ENCODE measurements around the gene HELT. TPM values are rescaled to one million over a fixed set of nuclear protein-coding genes. Genes with fewer than 3 reads are reported as not detected.

Gene HELT
- total and polyA plus RNA-seq, 4 donors, result not detected

- WGBS (ENCODE audit: insufficient coverage), result under 1% methylated on average over 29 of the region's 34 CpGs
- Histone ChIP-seq H3K36me3 (ENCODE audit: control insufficient read depth, insufficient read depth, low read length) (no peaks in the 10 kb centered on the region), H3K4me3 (ENCODE audit: low read depth, low read length) (no peak overlapping the region), H3K27me3 (ENCODE audit: control insufficient read depth, insufficient read depth, low read length) (peaks cover 98% of the 10 kb centered on the region), H3K27ac (ENCODE audit: low read depth, low read length) (no peak overlapping the region), H3K4me1 (ENCODE audit: control insufficient read depth, insufficient read depth, low read length) (peaks cover 38% of the 10 kb centered on the region), H3K9me3 (ENCODE audit: control insufficient read depth, insufficient read depth, low read length) (no peaks in the 10 kb centered on the region)
- DNase-seq (ENCODE audit: low read depth in 4 of 6, low spot score in 6 of 6), result peak in 1 of 6 donors; percentile 28
These were observed 1.1 kb upstream of the HELT start for GRCh38 chr4:185016946-185017758.

- no peak overlapping the region for H3K27ac ChIP-seq (ENCODE audit: low read depth, low read length)
- H3K27me3 ChIP-seq (ENCODE audit: control insufficient read depth, insufficient read depth, low read length), result peaks cover 99% of the 10 kb centered on the region
- peaks cover 42% of the 10 kb centered on the region for H3K4me1 ChIP-seq (ENCODE audit: control insufficient read depth, insufficient read depth, low read length)
- no peaks in the 10 kb centered on the region for H3K36me3 ChIP-seq (ENCODE audit: control insufficient read depth, insufficient read depth, low read length)
- no peak overlapping the region for H3K4me3 ChIP-seq (ENCODE audit: low read depth, low read length)
- WGBS (ENCODE audit: insufficient coverage), result 1% methylated on average over 41 of the region's 41 CpGs
- peak in 1 of 6 donors; percentile 6 for DNase-seq (ENCODE audit: low read depth in 4 of 6, low spot score in 6 of 6)
- H3K9me3 ChIP-seq (ENCODE audit: control insufficient read depth, insufficient read depth, low read length), result no peaks in the 10 kb centered on the region
These were observed 655 bp downstream of the HELT start for GRCh38 chr4:185018834-185019455.

DNA sequence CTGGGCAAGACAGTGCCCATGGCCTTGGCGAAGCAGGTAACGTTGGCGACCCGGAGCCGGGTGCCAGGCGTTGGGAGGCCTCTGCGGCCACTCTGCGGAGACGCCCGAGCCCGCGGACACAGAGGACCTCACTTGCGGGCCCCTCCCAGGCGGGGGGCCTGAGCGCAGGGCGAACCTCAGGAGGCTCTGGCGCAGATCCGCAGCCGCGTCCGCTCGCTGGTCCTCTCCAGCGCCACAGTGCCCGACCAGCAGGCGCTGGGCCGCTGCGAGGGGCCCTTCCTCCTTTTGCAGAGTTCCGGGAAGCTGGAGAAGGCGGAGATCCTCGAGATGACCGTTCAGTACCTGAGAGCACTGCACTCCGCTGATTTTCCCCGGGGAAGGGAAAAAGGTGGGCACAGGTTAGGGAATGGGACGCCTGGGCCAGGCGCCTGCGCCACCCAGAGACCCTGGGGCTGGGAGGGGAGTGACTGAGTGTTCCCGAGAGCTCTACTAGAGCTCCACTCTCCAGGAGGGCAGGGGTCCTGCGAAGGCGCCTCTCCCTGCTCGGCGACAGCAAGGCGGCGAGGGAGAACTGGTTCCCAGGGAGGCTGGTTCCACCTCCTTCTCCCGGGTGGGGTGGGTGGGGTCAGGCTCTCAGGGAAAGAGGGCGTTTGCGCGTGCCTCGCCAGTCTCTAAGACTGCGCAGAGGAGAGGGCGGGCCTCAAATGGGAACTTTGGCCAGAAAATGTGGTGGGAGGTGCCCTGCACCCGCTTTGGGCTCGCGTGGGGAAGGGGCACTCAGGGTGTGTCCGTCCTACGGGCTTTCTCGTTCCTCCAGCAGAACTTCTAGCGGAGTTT is 1.4 kb downstream of the HELT start:
- no peak overlapping the region for H3K4me3 ChIP-seq (ENCODE audit: low read depth, low read length)
- no peaks in the 10 kb centered on the region for H3K9me3 ChIP-seq (ENCODE audit: control insufficient read depth, insufficient read depth, low read length)
- H3K36me3 ChIP-seq (ENCODE audit: control insufficient read depth, insufficient read depth, low read length), result no peaks in the 10 kb centered on the region
- peaks cover 98% of the 10 kb centered on the region for H3K27me3 ChIP-seq (ENCODE audit: control insufficient read depth, insufficient read depth, low read length)
- DNase-seq (ENCODE audit: low read depth in 4 of 6, low spot score in 6 of 6), result peak in 1 of 6 donors; percentile 11
- under 1% methylated on average over 56 of the region's 57 CpGs for WGBS (ENCODE audit: insufficient coverage)
- peaks cover 42% of the 10 kb centered on the region for H3K4me1 ChIP-seq (ENCODE audit: control insufficient read depth, insufficient read depth, low read length)
- H3K27ac ChIP-seq (ENCODE audit: low read depth, low read length), result no peak overlapping the region

DNA sequence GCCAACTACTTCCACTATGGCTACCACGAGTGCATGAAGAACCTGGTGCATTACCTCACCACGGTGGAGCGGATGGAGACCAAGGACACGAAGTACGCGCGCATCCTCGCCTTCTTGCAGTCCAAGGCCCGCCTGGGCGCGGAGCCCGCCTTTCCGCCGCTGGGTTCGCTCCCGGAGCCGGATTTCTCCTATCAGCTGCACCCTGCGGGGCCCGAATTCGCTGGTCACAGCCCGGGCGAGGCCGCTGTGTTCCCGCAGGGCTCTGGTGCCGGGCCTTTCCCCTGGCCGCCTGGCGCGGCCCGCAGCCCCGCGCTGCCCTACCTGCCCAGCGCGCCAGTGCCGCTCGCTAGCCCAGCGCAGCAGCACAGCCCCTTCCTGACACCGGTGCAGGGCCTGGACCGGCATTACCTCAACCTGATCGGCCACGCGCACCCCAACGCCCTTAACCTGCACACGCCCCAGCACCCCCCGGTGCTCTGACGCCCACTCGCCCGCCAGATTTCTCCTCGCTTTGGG is 2.1 kb downstream of the HELT start:
- Histone ChIP-seq H3K27ac (ENCODE audit: low read depth, low read length) (no peak overlapping the region), H3K4me1 (ENCODE audit: control insufficient read depth, insufficient read depth, low read length) (peaks cover 42% of the 10 kb centered on the region), H3K4me3 (ENCODE audit: low read depth, low read length) (no peak overlapping the region), H3K36me3 (ENCODE audit: control insufficient read depth, insufficient read depth, low read length) (no peaks in the 10 kb centered on the region), H3K27me3 (ENCODE audit: control insufficient read depth, insufficient read depth, low read length) (peaks cover 98% of the 10 kb centered on the region), H3K9me3 (ENCODE audit: control insufficient read depth, insufficient read depth, low read length) (no peaks in the 10 kb centered on the region)
- WGBS (ENCODE audit: insufficient coverage), result under 1% methylated on average over 42 of the region's 48 CpGs
- peak in 2 of 6 donors; percentile 41 to 43 for DNase-seq (ENCODE audit: low read depth in 4 of 6, low spot score in 6 of 6)

DNA sequence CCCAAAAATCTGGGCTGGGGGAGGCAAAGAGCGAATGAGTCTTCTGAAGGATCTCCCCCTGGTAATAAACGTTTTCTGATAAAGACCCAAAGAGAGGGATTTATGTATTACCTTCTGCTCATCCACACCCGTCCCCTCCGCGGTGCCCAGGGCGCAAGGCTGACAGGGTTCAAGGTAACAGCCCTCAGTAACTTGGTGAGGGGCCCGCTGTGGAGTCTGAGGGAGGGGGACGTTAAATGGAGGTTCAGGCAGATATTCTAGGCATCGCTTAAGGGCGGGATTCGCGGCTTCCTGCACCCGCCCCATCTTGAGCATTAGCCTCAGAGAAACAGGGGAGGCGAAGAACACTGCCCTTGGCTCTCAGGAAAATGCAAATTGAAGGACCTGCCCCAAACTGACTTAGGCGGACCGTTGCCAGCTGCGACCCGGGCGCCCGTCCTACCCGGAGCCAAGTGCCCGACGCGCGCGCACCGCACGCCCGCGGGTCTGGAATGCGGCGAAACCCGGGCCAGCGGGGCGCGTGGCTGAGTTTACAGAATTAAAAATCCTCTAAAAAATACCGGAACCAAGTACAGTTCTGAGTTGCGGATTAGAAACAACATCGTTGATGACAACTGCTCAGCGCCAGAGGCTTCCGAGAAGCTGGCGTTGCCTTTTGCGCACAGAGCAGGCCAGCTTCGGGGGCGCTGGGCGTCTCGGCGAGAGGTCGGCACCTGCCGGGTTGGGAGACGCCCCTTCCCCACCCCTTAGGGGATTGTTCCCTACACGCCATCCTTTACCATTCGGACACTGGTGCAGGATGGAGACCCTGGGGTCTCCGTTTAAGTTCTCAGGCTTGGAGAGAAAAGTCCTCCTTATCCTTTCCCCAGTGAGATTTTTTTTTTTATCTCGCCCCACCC is 2.8 kb downstream of the HELT start:
- peak in 1 of 6 donors; percentile 19 for DNase-seq (ENCODE audit: low read depth in 4 of 6, low spot score in 6 of 6)
- H3K9me3 ChIP-seq (ENCODE audit: control insufficient read depth, insufficient read depth, low read length), result no peaks in the 10 kb centered on the region
- H3K27me3 ChIP-seq (ENCODE audit: control insufficient read depth, insufficient read depth, low read length), result peaks cover 94% of the 10 kb centered on the region
- no peak overlapping the region for H3K4me3 ChIP-seq (ENCODE audit: low read depth, low read length)
- WGBS (ENCODE audit: insufficient coverage), result under 1% methylated on average over 47 of the region's 55 CpGs
- H3K36me3 ChIP-seq (ENCODE audit: control insufficient read depth, insufficient read depth, low read length), result no peaks in the 10 kb centered on the region
- H3K4me1 ChIP-seq (ENCODE audit: control insufficient read depth, insufficient read depth, low read length), result peaks cover 41% of the 10 kb centered on the region
- H3K27ac ChIP-seq (ENCODE audit: low read depth, low read length), result no peak overlapping the region

DNA sequence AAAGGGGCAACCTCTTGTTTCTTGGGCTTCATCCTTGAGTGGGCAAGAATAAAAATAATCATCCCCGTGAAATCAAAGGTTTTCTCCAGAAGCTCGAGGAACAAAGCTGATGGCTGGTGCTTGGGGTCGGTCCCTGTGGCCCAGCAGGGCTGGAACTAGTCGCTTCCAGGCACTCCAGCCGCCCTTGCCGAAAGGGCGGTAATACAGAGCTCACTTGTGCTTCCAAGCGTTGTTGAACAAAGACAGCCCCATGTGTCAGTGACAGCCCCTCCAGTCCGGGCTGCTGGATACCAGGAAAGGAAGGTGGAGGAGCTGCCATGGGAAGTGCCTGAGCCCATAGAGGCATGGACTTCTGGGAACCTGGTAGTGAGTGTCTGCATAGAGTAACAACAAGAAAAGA is 5.2 kb downstream of the HELT start:
- Histone ChIP-seq H3K4me3 (ENCODE audit: low read depth, low read length) (no peak overlapping the region), H3K27ac (ENCODE audit: low read depth, low read length) (no peak overlapping the region), H3K27me3 (ENCODE audit: control insufficient read depth, insufficient read depth, low read length) (peaks cover 72% of the 10 kb centered on the region), H3K4me1 (ENCODE audit: control insufficient read depth, insufficient read depth, low read length) (peaks cover 32% of the 10 kb centered on the region), H3K36me3 (ENCODE audit: control insufficient read depth, insufficient read depth, low read length) (no peaks in the 10 kb centered on the region), H3K9me3 (ENCODE audit: control insufficient read depth, insufficient read depth, low read length) (no peaks in the 10 kb centered on the region)
- 28% methylated on average over 9 of the region's 9 CpGs for WGBS (ENCODE audit: insufficient coverage)
- DNase-seq (ENCODE audit: low read depth in 4 of 6, low spot score in 6 of 6), result no peak

DNA sequence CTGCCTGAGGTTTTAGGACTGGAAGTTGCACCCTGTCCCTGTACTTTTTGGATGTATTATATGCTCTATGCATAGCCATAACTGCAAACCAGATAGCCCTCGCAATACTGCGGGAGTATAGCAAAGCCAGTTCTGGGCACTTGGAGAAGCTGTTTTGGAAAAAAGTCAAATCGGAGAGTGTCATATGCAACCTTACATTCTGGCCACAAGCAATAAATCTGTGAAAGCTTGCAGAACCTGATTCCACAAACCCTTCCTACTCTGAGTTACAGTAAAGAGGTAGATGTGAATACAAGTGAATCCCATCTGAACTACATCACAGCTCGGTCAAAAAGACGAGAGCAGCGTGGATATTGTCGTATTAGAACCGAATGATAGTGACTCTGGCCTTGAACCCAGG is 10.3 kb downstream of the HELT start:
- peaks cover under 1% of the 10 kb centered on the region for H3K4me1 ChIP-seq (ENCODE audit: control insufficient read depth, insufficient read depth, low read length)
- DNase-seq (ENCODE audit: low read depth in 4 of 6, low spot score in 6 of 6), result no peak
- peaks cover 41% of the 10 kb centered on the region for H3K27me3 ChIP-seq (ENCODE audit: control insufficient read depth, insufficient read depth, low read length)
- no peaks in the 10 kb centered on the region for H3K9me3 ChIP-seq (ENCODE audit: control insufficient read depth, insufficient read depth, low read length)
- H3K36me3 ChIP-seq (ENCODE audit: control insufficient read depth, insufficient read depth, low read length), result no peaks in the 10 kb centered on the region
- H3K27ac ChIP-seq (ENCODE audit: low read depth, low read length), result no peak overlapping the region
- H3K4me3 ChIP-seq (ENCODE audit: low read depth, low read length), result no peak overlapping the region
- WGBS (ENCODE audit: insufficient coverage), result 100% methylated on average over 1 of the region's 8 CpGs

GRCh38 chr4:185031611-185032010 is 13.3 kb downstream of the HELT start:
- Histone ChIP-seq H3K36me3 (ENCODE audit: control insufficient read depth, insufficient read depth, low read length) (no peaks in the 10 kb centered on the region), H3K9me3 (ENCODE audit: control insufficient read depth, insufficient read depth, low read length) (no peaks in the 10 kb centered on the region), H3K27me3 (ENCODE audit: control insufficient read depth, insufficient read depth, low read length) (peaks cover 23% of the 10 kb centered on the region), H3K27ac (ENCODE audit: low read depth, low read length) (no peak overlapping the region), H3K4me1 (ENCODE audit: control insufficient read depth, insufficient read depth, low read length) (no peaks in the 10 kb centered on the region), H3K4me3 (ENCODE audit: low read depth, low read length) (no peak overlapping the region)
- WGBS (ENCODE audit: insufficient coverage), result 75% methylated on average over 2 of the region's 6 CpGs
- no peak for DNase-seq (ENCODE audit: low read depth in 4 of 6, low spot score in 6 of 6)

GRCh38 chr4:185033072-185033471 is 14.8 kb downstream of the HELT start:
- Histone ChIP-seq H3K36me3 (ENCODE audit: control insufficient read depth, insufficient read depth, low read length) (no peaks in the 10 kb centered on the region), H3K4me3 (ENCODE audit: low read depth, low read length) (no peak overlapping the region)
- 83% methylated on average over 8 of the region's 9 CpGs for WGBS (ENCODE audit: insufficient coverage)

More at GRCh38 chr4:185033072-185033471, 14.8 kb downstream of the HELT start:
- no peak for DNase-seq (ENCODE audit: low read depth in 4 of 6, low spot score in 6 of 6)
- Histone ChIP-seq H3K4me1 (ENCODE audit: control insufficient read depth, insufficient read depth, low read length) (no peaks in the 10 kb centered on the region), H3K9me3 (ENCODE audit: control insufficient read depth, insufficient read depth, low read length) (no peaks in the 10 kb centered on the region), H3K27ac (ENCODE audit: low read depth, low read length) (no peak overlapping the region), H3K27me3 (ENCODE audit: control insufficient read depth, insufficient read depth, low read length) (peaks cover 23% of the 10 kb centered on the region)

Measured in spinal cord (tissue), 10 donors.